GM04503 (cell line): Measurements from ENCODE around the gene ZMYM3.
A peak's percentile ranks its signal among the peaks of the same experiment; 100 is the strongest.

ENCODE experiments used
- DNase-seq: peaks from one replicate; pipeline ENCODE4 v3.0.0-alpha.2; 2012; ENCODE audit warnings: low read depth

Gene ZMYM3

GRCh38 chrX:71214152-71214551 is 39.8 kb downstream of the ZMYM3 start:
- no peak for DNase-seq

DNA sequence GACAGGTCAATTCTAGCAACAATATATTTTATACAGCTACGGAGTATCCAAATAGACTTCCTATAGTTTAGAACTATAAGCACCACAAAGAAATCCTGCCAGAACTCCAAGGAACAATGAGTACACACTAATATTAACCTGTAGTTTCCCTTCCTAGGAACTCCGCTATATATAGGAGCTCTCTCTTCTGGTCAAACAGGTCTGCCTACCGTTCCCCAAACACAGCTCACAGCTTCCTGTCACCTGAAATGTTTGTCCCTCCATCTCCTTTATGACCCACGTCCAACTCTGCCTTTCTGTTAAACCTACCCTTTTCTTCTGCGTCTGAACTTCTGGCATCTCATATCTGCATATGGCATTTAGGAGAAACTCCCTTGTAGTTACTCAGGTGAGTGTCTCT is 41.4 kb downstream of the ZMYM3 start:
- DNase-seq = no peak

- DNase-seq = peak; percentile 50
Observed at GRCh38 chrX:71210816-71211215, 43.1 kb downstream of the ZMYM3 start.

DNA sequence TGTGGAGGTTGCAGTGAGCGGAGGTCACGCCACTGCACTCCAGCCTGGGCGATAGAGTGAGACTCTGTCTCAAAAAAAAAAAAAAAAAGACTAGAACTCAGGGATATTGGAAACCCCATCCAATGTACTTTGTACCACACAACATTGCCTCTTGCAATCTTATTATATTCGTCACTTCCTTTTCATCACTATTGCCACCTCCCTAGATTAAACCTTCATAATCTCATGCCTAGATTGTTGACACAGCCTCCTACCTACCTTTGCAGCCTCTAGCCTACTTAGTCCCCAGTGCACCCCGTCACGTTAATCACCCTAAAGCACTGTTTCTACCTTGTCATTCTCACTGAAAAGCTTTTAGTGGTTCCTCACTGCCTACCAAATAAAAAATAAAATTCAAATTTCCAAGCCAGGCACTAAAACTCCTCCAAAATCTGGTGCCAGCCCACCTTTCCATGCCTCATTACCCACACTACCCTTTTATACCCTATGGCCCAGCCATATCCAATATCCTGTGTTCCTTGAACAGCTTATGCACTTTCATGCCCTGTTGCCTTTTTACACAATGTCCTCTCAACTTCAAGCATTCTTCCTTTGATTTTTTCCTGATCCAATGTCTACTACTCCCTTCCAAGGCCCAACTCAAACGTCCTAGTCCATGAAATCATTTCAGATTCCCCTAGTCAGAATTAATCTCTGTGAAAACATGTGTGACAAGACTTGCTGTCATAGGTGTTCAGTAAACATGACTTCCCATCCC is 54.5 kb downstream of the ZMYM3 start:
- DNase-seq = no peak

DNA sequence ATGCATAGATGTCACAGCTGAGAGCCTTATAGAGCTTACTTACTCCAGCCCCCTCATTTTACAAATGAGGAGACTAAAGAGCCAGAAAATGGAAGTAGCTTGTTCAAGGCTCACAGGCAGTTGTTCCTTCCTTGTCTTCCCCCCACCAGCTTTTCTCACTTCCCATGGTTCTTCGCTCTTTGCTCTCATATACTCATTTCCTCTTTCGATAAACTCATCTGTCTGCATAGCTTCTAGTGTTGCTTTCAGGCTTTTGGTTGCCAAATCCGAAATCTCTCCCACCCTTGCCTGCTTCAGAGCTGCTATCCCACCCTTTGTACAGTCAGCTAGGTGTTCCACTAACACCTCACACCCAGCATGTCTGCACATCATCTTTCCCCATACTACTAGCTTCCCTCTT is 55.9 kb downstream of the ZMYM3 start:
- no peak for DNase-seq

GRCh38 chrX:71195964-71196649 is 57.8 kb downstream of the ZMYM3 start:
- DNase-seq = no peak

- no peak for DNase-seq
Observed at GRCh38 chrX:71191248-71191647, 62.7 kb downstream of the ZMYM3 start.
